BE2C (cell line): ENCODE data around the gene ATG7.

ENCODE experiments used
- DNase-seq: peaks from one replicate; pipeline ENCODE4 v3.0.0-alpha.2; 2020
- H3K27me3 ChIP-seq: fragments of 250-450 bp; sonication (Bioruptor Pico); 2 replicates; pipeline ENCODE4 v1.5.1; 2020; ENCODE audit warnings: mild to moderate bottlenecking
- H3K36me3 ChIP-seq: fragments of 250-450 bp; sonication (Bioruptor Pico); 2 replicates; pipeline ENCODE4 v1.5.1; 2020; ENCODE audit warnings: mild to moderate bottlenecking
- H3K4me1 ChIP-seq: fragments of 250-450 bp; sonication (Bioruptor Pico); 2 replicates; pipeline ENCODE4 v1.5.1; 2020
- H3K4me3 ChIP-seq: 2 replicates; pipeline ENCODE4 v1.5.1; 2011; ENCODE audit warnings: low read depth, low read length
- H3K9me3 ChIP-seq: fragments of 250-450 bp; sonication (Bioruptor Pico); 2 replicates; pipeline ENCODE4 v1.5.1; 2020
- TF ChIP-seq, protein P1 (sequence below): IDR thresholded peaks from 2 replicates; pipeline ENCODE4 v1.5.1; 2012; ENCODE audit warnings: mild to moderate bottlenecking, low read depth, low read length

The ATG7 gene

DNA sequence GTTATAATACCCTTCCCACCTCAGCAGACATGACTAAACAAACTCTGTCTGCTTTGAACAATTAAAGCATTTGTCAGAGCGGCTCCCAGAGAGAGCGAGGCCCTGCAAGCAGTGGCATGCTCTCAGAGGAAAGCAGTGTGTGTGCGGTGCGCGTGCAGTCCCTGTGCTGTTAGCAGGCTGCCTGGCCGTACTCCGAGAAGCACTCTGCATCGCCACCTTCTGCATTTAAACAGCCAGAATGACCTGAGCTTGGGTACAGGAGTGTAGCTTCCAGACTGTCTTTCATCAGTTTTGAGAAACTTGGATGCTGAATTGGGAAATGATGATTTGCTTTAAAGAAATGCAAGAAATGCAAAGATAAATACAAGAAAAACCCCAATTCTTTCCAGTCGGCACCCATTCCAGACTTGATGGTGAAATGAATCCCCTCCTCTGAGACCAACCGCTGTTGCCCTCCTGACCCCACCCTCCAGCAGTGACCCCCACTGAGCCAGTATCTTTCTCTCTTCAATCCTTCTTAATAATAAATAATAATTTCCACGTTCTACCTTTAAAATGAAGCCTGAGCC, 258.0 kb downstream of the ATG7 start:
- Histone ChIP-seq H3K9me3 (no peaks in the 10 kb centered on the region), H3K27me3 (no peaks in the 10 kb centered on the region), H3K4me3 (no peak overlapping the region), H3K36me3 (no peaks in the 10 kb centered on the region), H3K4me1 (no peaks in the 10 kb centered on the region)
- TF ChIP-seq, protein P1, sequence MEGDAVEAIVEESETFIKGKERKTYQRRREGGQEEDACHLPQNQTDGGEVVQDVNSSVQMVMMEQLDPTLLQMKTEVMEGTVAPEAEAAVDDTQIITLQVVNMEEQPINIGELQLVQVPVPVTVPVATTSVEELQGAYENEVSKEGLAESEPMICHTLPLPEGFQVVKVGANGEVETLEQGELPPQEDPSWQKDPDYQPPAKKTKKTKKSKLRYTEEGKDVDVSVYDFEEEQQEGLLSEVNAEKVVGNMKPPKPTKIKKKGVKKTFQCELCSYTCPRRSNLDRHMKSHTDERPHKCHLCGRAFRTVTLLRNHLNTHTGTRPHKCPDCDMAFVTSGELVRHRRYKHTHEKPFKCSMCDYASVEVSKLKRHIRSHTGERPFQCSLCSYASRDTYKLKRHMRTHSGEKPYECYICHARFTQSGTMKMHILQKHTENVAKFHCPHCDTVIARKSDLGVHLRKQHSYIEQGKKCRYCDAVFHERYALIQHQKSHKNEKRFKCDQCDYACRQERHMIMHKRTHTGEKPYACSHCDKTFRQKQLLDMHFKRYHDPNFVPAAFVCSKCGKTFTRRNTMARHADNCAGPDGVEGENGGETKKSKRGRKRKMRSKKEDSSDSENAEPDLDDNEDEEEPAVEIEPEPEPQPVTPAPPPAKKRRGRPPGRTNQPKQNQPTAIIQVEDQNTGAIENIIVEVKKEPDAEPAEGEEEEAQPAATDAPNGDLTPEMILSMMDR: no peak
- DNase-seq: no peak

DNA sequence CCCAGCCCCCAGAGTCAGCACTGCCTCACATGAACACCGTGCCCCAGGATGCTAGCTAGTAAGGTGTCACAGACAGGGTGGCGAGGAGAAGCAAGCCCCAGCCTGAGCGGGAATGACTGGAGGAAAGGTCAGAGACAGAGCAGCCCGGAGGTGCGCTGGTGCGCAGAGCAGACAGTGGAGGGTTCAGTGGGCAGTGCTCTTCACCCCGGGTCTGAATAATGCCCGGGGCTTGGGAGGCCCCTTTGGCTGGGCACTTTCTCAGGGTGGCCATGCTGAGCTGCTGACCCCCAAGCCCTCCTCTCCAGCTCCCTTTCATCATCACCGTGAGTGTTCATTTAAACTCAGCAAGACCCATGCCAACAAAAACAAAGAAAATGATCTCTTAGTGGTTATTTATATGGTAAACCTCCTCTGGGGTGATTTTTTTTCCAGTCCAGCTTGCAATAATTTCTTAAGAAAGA, 260.8 kb downstream of the ATG7 start:
- DNase-seq: no peak
- Histone ChIP-seq H3K4me3 (no peak overlapping the region), H3K9me3 (no peaks in the 10 kb centered on the region), H3K36me3 (no peaks in the 10 kb centered on the region), H3K27me3 (no peaks in the 10 kb centered on the region), H3K4me1 (no peaks in the 10 kb centered on the region)
- TF ChIP-seq, protein P1: no peak

DNA sequence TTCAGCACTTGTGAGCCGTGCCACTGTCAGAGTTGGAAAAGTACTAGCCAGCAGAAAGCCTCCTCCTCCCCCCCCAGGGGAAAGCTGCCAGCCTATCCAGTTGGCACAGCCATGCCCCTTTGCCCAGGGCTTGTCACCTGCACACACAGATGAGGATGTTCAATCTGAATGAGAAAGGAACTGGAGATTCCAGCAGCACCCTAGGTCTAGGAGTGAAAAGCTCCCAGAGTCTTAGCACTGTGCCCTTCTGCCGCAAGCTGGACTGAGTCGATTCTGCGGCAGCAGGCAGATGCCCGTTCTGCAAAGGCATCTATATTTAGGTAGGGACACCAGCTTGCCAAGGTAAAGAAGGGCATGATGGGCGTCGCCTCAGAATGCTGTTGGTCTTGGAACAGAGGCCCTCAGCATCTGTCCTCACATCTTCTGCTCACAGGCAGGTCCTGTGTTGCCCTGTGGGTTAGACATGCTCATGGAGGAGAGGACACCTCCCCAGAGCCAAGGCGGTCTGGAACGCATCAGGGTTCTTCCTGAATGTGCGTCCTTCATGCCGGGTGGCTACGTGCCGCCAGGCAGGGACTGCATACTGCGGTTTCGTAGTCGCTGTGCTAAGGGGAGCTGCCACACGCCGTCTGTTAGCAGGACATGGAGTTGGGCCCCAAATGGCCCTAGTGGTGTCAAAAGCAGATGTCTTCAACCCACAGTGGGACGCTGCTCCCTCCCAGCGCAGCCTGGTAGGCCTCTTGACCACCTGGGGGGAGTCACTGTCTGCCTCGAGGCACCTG, 262.0 kb downstream of the ATG7 start:
- Histone ChIP-seq H3K4me3 (no peak overlapping the region), H3K9me3 (no peaks in the 10 kb centered on the region), H3K36me3 (no peaks in the 10 kb centered on the region), H3K27me3 (no peaks in the 10 kb centered on the region), H3K4me1 (no peaks in the 10 kb centered on the region)
- TF ChIP-seq, protein P1: no peak
- DNase-seq: no peak

DNA sequence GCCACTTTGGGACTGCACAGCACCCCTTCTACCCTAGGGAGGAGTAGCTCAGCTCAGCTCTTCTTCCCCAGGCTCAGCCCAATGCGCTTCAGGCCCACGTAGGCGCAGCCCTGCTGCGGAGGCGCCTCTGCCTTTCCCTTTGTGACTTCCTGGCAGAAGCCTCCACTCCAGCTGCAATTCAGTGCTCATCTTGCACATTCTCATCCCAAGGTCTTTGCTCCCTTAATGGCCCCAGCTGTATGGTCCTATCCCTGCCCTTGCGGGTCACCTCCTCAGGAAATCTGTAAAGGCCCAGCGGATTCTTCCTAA, 262.6 kb downstream of the ATG7 start:
- TF ChIP-seq, protein P1: no peak
- H3K36me3 ChIP-seq: no peaks in the 10 kb centered on the region
- no peaks in the 10 kb centered on the region for H3K4me1 ChIP-seq
- DNase-seq: no peak
- no peak overlapping the region for H3K4me3 ChIP-seq
- no peaks in the 10 kb centered on the region for H3K27me3 ChIP-seq
- H3K9me3 ChIP-seq: no peaks in the 10 kb centered on the region

DNA sequence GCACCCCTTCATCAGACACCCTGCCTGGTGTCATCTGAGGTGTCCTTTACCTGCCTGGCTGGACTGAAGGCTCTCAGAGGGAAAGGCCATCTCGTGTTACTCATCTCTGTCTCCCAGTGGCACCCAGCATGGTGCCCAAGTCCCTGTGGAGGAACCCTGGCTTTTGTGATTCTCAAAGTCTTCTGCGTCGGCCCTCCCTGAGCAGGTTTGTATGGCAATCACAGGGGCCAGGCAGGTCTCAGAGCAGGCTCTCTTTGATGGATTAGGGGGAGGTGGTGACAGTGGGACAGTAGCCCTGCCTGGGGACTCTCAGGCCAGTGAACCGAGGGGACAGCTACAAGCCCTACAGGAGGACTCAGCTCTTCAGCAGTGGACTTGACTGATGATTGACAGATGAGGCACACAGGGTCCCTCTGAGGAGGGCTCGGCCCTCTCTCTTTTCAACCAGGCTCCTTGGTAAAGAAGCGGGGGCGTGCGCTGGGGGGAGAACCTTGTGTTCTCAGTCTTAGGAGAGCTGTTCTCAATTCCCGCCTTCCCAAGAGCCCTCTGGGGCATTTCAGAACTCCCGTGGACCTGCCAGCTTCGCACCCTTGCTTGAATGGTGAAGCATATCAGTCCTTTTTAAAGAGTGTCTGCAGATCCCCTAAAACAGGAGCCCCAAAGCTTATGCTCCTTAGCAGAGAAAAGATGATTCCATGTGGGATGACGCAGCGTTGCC, 263.2 kb downstream of the ATG7 start:
- H3K4me3 ChIP-seq: no peak overlapping the region
- no peaks in the 10 kb centered on the region for H3K36me3 ChIP-seq
- no peak for DNase-seq
- H3K4me1 ChIP-seq: no peaks in the 10 kb centered on the region
- no peaks in the 10 kb centered on the region for H3K27me3 ChIP-seq
- TF ChIP-seq, protein P1: no peak
- H3K9me3 ChIP-seq: no peaks in the 10 kb centered on the region
